ENCODE results near the gene PHC2. TPM values are rescaled to one million over a fixed set of nuclear protein-coding genes. Genes with fewer than 3 reads are reported as not detected.

Gene PHC2
- total RNA-seq, 1 experiment from 2014 or later = 9.4 TPM

DNA sequence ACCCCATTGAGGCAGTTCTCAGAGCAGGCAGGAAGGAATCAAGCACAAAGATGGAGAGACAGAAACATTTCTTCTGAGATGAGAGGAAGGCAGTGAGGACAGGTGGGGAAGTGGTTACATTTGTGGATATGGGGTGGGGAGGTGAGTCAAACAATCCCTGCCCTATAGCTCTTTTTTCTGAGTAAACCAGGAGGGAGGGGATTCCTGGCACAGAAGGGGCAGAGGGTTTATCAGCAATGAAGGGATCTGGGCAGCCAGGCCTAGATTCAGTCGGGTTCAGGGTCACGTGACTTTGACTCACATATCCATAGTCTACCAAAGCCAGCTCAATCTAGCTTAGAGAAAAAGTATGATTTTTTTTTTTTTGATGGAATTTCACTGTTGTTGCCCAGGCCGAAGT lies 15.7 kb upstream of the PHC2 start:
- Histone ChIP-seq H2BK120ac (ENCODE audit: low read depth, low read length, poor library complexity, severe bottlenecking) (no peak overlapping the region), H4K8ac (replicated peaks; ENCODE audit: insufficient read length, low read depth, low read length) (no peak overlapping the region), H2BK12ac (ENCODE audit: insufficient read length, low read depth, low read length) (no peak overlapping the region), H2AFZ (ENCODE audit: low read length) (no peak overlapping the region), H3K79me2 (ENCODE audit: insufficient read depth, low read length) (no peaks in the 10 kb centered on the region), H3K18ac (ENCODE audit: insufficient read length, low read depth, low read length) (no peak overlapping the region), H3T11ph (ENCODE audit: low read length) (no peak overlapping the region), H4K5ac (ENCODE audit: insufficient read length, low read depth, low read length) (no peak overlapping the region), H3K23me2 (ENCODE audit: insufficient read length, low read depth, low read length, poor library complexity, severe bottlenecking) (no peaks in the 10 kb centered on the region), H3K27me3 (ENCODE audit: insufficient read depth, low read length) (no peaks in the 10 kb centered on the region; the same call in 1 of the 2 replicates), H3K14ac (ENCODE audit: insufficient read depth, low read length) (no peak overlapping the region), H2AK5ac (ENCODE audit: insufficient read length, low read length) (no peak overlapping the region), H2BK15ac (ENCODE audit: low read depth, low read length) (no peak overlapping the region), H3K56ac (ENCODE audit: insufficient read length, low read depth, low read length) (no peak overlapping the region), H3K9me3 (ENCODE audit: control insufficient read depth, low read depth, low read length) (no peaks in the 10 kb centered on the region), H2BK5ac (ENCODE audit: insufficient read length, low read length) (no peak overlapping the region), H3K4ac (ENCODE audit: low read depth, low read length) (no peak overlapping the region), H3K79me1 (ENCODE audit: insufficient read depth, low read depth, low read length, poor library complexity, severe bottlenecking) (no peaks in the 10 kb centered on the region), H4K91ac (ENCODE audit: insufficient read length, low read depth, low read length) (no peak overlapping the region), H4K20me1 (ENCODE audit: control insufficient read depth, insufficient read depth, insufficient read length) (no peaks in the 10 kb centered on the region), H3K4me1 (ENCODE audit: insufficient read depth, low read length) (no peaks in the 10 kb centered on the region), H3K27ac (ENCODE audit: insufficient read length, low read depth, low read length) (no peak overlapping the region), H3K23ac (ENCODE audit: insufficient read length, low read depth, low read length) (no peak overlapping the region), H3K9ac (ENCODE audit: extremely low read depth, insufficient read length, low read length) (no peak overlapping the region), H3K4me2 (ENCODE audit: insufficient read depth, insufficient read length, low read length) (no peak overlapping the region), H2BK20ac (ENCODE audit: low read depth, low read length, poor library complexity, severe bottlenecking) (no peak overlapping the region)
- H3K4me3 Mint-ChIP-seq = no peak overlapping the region
- peaks cover 0 to 2% of the 10 kb centered on the region in 2 experiments; a peak in 1 of 5 replicates for H3K9me3 Mint-ChIP-seq
- H3K27me3 Mint-ChIP-seq (ENCODE audit: low read depth) = peaks cover 9% of the 10 kb centered on the region
- no peaks in the 10 kb centered on the region for H3K36me3 Mint-ChIP-seq (ENCODE audit: insufficient read depth in 1 of 3, low read depth in 3 of 3)
- H3K27ac Mint-ChIP-seq = no peak overlapping the region
- TF ChIP-seq, protein P1, sequence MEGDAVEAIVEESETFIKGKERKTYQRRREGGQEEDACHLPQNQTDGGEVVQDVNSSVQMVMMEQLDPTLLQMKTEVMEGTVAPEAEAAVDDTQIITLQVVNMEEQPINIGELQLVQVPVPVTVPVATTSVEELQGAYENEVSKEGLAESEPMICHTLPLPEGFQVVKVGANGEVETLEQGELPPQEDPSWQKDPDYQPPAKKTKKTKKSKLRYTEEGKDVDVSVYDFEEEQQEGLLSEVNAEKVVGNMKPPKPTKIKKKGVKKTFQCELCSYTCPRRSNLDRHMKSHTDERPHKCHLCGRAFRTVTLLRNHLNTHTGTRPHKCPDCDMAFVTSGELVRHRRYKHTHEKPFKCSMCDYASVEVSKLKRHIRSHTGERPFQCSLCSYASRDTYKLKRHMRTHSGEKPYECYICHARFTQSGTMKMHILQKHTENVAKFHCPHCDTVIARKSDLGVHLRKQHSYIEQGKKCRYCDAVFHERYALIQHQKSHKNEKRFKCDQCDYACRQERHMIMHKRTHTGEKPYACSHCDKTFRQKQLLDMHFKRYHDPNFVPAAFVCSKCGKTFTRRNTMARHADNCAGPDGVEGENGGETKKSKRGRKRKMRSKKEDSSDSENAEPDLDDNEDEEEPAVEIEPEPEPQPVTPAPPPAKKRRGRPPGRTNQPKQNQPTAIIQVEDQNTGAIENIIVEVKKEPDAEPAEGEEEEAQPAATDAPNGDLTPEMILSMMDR (conservative IDR thresholded peaks at IDR 0.05) = no peak
- peaks cover 9 to 15% of the 10 kb centered on the region in 2 experiments for H3K4me1 Mint-ChIP-seq
- no CpG with 5 or more reads among the region's 3 CpGs for WGBS (ENCODE audit: extremely low coverage, insufficient read length, low lambda C conversion rate)
- DNase-seq = no peak

Data from H9 (cell line).